Astrocyte (in vitro differentiated cells and primary cell): ENCODE results near the gene TBPL1. TPM values are rescaled to one million over a fixed set of nuclear protein-coding genes. Genes with fewer than 3 reads are reported as not detected.

ENCODE experiments used
- DNase-seq: peaks from one replicate; pipeline ENCODE4 v3.0.0-alpha.2; 2010; ENCODE audit warnings: low read depth
- FAIRE-seq: peaks from 2 replicates; lab custom pipeline; 2011; peaks lifted over from hg19 to GRCh38; lab: Jason Lieb, UNC
- H2AFZ ChIP-seq: 2 replicates; pipeline ENCODE4 v1.6.0; 2012; ENCODE audit warnings: low read depth, low read length, inconsistent platforms
- H3K27ac ChIP-seq: 2 replicates; pipeline ENCODE4 v1.5.1; 2011; ENCODE audit warnings: low read depth, low read length, inconsistent platforms
- H3K27me3 ChIP-seq: 2 replicates; pipeline ENCODE4 v1.6.0; 2011; ENCODE audit warnings: low read length, inconsistent platforms; ENCODE audit not compliant: insufficient read depth
- H3K36me3 ChIP-seq: 2 replicates; pipeline ENCODE4 v1.5.1; 2011; ENCODE audit warnings: low read length, inconsistent platforms; ENCODE audit not compliant: insufficient read depth
- H3K4me1 ChIP-seq: 2 replicates; pipeline ENCODE4 v1.5.1; 2011; ENCODE audit warnings: low read length, inconsistent platforms; ENCODE audit not compliant: insufficient read depth
- H3K4me2 ChIP-seq: 2 replicates; pipeline ENCODE4 v1.6.0; 2012; ENCODE audit warnings: low read length, inconsistent platforms
- H3K4me3 ChIP-seq: 2 replicates; pipeline ENCODE4 v1.5.1; 2011; ENCODE audit warnings: low read depth, mild to moderate bottlenecking, low read length, inconsistent platforms; ENCODE audit not compliant: insufficient read depth
- H3K79me2 ChIP-seq: 2 replicates; pipeline ENCODE4 v1.6.0; 2012; ENCODE audit warnings: mild to moderate bottlenecking, low read length, inconsistent platforms; ENCODE audit not compliant: insufficient read depth
- H3K9ac ChIP-seq: 2 replicates; pipeline ENCODE4 v1.6.0; 2012; ENCODE audit warnings: mild to moderate bottlenecking, low read length, inconsistent platforms
- H3K9me3 ChIP-seq: 2 replicates; pipeline ENCODE4 v1.5.1; 2012; ENCODE audit warnings: low read depth, mild to moderate bottlenecking, low read length, inconsistent platforms; ENCODE audit not compliant: insufficient read depth
- H4K20me1 ChIP-seq: 2 replicates; pipeline ENCODE4 v1.6.0; 2012; ENCODE audit warnings: low read length, inconsistent platforms; ENCODE audit not compliant: insufficient read depth
- H3K27ac Mint-ChIP-seq: one replicate; pipeline ENCODE4 v1.8.0; 2021; ENCODE audit warnings: mild to moderate bottlenecking, mixed read lengths; ENCODE audit not compliant: unreplicated experiment
- H3K27me3 Mint-ChIP-seq: one replicate; pipeline ENCODE4 v1.8.0; 2021; ENCODE audit warnings: low read depth, mixed read lengths; ENCODE audit not compliant: unreplicated experiment
- H3K36me3 Mint-ChIP-seq: one replicate; pipeline ENCODE4 v1.8.0; 2021; ENCODE audit warnings: low read depth, mixed read lengths; ENCODE audit not compliant: unreplicated experiment
- H3K4me1 Mint-ChIP-seq: one replicate; pipeline ENCODE4 v1.8.0; 2021; ENCODE audit warnings: low read depth, mixed read lengths; ENCODE audit not compliant: unreplicated experiment
- H3K4me3 Mint-ChIP-seq: one replicate; pipeline ENCODE4 v1.8.0; 2021; ENCODE audit warnings: mild to moderate bottlenecking, moderate library complexity, mixed read lengths; ENCODE audit not compliant: unreplicated experiment
- H3K9me3 Mint-ChIP-seq: one replicate; pipeline ENCODE4 v1.8.0; 2021; ENCODE audit warnings: mild to moderate bottlenecking, mixed read lengths; ENCODE audit not compliant: unreplicated experiment
- EZH2 ChIP-seq: IDR thresholded peaks from 2 replicates; pipeline ENCODE4 v1.6.1; 2012; ENCODE audit warnings: mild to moderate bottlenecking, low read length, inconsistent platforms; ENCODE audit not compliant: insufficient read depth
- total RNA-seq: library from RNA; stranded (reverse); gene quantifications from 2 replicates; pipeline ENCODE4 v1.2.1, GENCODE V29; 2021
- TF ChIP-seq, protein P1 (sequence below): IDR thresholded peaks from 2 replicates; pipeline ENCODE4 v1.5.1; 2011; ENCODE audit warnings: low read depth, mild to moderate bottlenecking, inconsistent platforms, low read length, moderate library complexity; ENCODE audit not compliant: insufficient read depth

TBPL1 gene
- total RNA-seq, 1 donor from 2014 or later: 54.0 TPM

DNA sequence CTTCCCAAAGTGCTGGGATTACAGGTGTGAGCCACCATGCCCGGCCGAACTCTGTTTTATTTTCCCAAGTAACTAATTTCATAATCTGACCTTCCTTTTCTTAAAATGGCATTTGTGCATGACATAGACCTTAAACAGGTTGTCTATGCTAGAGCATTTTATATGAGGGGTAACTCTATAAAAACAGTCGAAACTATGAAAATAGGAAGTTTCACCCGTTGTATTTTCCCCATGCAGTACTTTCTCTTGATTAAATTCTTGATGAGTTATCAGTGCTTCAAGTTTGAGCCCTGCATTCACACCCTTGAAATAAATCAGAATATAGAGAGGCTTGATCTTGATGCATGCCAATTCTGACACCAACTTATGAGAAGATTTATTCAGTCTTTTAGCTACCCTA is 11.7 kb downstream of the TBPL1 start:
- no peak for FAIRE-seq
- H3K27ac Mint-ChIP-seq: no peak overlapping the region
- H3K79me2 ChIP-seq: peaks cover 86% of the 10 kb centered on the region

DNA sequence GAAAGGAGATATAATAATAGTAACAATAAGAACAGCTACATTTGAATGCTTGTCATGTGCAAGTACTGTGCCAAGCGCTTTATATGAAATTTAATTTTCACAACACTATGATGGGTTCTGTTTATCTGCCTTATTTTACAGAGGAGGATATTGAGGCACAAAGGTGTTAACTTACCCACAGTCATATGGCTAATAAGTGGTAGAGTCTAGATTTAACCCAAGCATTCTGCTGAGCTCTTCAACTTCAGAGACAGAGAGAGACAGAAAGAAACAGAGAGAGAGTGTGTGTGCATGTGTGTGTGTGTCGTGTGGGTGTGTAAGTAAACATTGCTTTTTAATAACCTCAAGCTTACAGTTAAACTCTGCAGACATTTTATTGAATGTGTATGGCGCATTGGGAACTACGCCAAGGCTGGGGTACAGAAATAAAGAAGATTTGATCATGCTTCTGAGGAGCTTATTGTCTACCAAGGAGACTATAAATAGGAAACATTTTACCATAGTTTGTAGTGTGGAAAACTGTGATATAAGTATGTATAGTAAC is 12.9 kb downstream of the TBPL1 start:
- no peak overlapping the region for H3K27ac Mint-ChIP-seq
- peaks cover 4% of the 10 kb centered on the region for H3K36me3 Mint-ChIP-seq
- no peaks in the 10 kb centered on the region for H3K27me3 Mint-ChIP-seq
- Histone ChIP-seq H3K9ac (no peak overlapping the region), H3K27ac (no peak overlapping the region), H3K4me3 (no peak overlapping the region), H3K27me3 (no peaks in the 10 kb centered on the region), H4K20me1 (peaks cover 26% of the 10 kb centered on the region), H3K4me2 (no peak overlapping the region), H3K9me3 (no peaks in the 10 kb centered on the region), H3K79me2 (peaks cover 86% of the 10 kb centered on the region), H2AFZ (no peak overlapping the region), H3K36me3 (no peaks in the 10 kb centered on the region), H3K4me1 (peaks cover 5% of the 10 kb centered on the region)
- TF ChIP-seq, protein P1, sequence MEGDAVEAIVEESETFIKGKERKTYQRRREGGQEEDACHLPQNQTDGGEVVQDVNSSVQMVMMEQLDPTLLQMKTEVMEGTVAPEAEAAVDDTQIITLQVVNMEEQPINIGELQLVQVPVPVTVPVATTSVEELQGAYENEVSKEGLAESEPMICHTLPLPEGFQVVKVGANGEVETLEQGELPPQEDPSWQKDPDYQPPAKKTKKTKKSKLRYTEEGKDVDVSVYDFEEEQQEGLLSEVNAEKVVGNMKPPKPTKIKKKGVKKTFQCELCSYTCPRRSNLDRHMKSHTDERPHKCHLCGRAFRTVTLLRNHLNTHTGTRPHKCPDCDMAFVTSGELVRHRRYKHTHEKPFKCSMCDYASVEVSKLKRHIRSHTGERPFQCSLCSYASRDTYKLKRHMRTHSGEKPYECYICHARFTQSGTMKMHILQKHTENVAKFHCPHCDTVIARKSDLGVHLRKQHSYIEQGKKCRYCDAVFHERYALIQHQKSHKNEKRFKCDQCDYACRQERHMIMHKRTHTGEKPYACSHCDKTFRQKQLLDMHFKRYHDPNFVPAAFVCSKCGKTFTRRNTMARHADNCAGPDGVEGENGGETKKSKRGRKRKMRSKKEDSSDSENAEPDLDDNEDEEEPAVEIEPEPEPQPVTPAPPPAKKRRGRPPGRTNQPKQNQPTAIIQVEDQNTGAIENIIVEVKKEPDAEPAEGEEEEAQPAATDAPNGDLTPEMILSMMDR: no peak
- TF ChIP-seq EZH2: no peak
- no peak for FAIRE-seq
- no peaks in the 10 kb centered on the region for H3K9me3 Mint-ChIP-seq
- H3K4me1 Mint-ChIP-seq: peaks cover 36% of the 10 kb centered on the region
- no peak overlapping the region for H3K4me3 Mint-ChIP-seq
- DNase-seq: no peak

More for the DNA sequence above, 11.7 kb downstream of the TBPL1 start:
- Histone ChIP-seq H3K9me3 (no peaks in the 10 kb centered on the region), H3K27me3 (no peaks in the 10 kb centered on the region), H3K4me2 (no peak overlapping the region), H3K4me3 (no peak overlapping the region), H3K4me1 (peaks cover 5% of the 10 kb centered on the region), H4K20me1 (peaks cover 34% of the 10 kb centered on the region), H3K9ac (no peak overlapping the region), H2AFZ (no peak overlapping the region), H3K27ac (no peak overlapping the region), H3K36me3 (no peaks in the 10 kb centered on the region)
- Mint-ChIP-seq H3K4me3 (no peak overlapping the region), H3K36me3 (peaks cover 4% of the 10 kb centered on the region), H3K4me1 (peaks cover 35% of the 10 kb centered on the region), H3K9me3 (no peaks in the 10 kb centered on the region), H3K27me3 (no peaks in the 10 kb centered on the region)
- TF ChIP-seq, protein P1: no peak
- TF ChIP-seq EZH2: no peak
- DNase-seq: no peak

- H3K4me3 ChIP-seq: no peak overlapping the region
- Mint-ChIP-seq H3K36me3 (peaks cover 4% of the 10 kb centered on the region), H3K27me3 (no peaks in the 10 kb centered on the region), H3K27ac (no peak overlapping the region), H3K9me3 (no peaks in the 10 kb centered on the region), H3K4me3 (peak overlapping the region; percentile 10), H3K4me1 (peaks cover 41% of the 10 kb centered on the region)
- peaks cover 5% of the 10 kb centered on the region for H3K4me1 ChIP-seq
- peaks cover 86% of the 10 kb centered on the region for H3K79me2 ChIP-seq
- no peak overlapping the region for H3K4me2 ChIP-seq
- H2AFZ ChIP-seq: no peak overlapping the region
- peaks cover 17% of the 10 kb centered on the region for H4K20me1 ChIP-seq
- FAIRE-seq (no peak), DNase-seq (no peak)
- no peaks in the 10 kb centered on the region for H3K27me3 ChIP-seq
- no peak overlapping the region for H3K9ac ChIP-seq
- no peaks in the 10 kb centered on the region for H3K36me3 ChIP-seq
- no peaks in the 10 kb centered on the region for H3K9me3 ChIP-seq
- TF ChIP-seq, protein P1: no peak
- no peak for TF ChIP-seq EZH2
- H3K27ac ChIP-seq: no peak overlapping the region
Observed at GRCh38 chr6:133966654-133967329, 13.8 kb downstream of the TBPL1 start.
